DND-41 (cell line): ENCODE measurements around the gene SMG6.

ENCODE experiments used
- ATAC-seq: fragments of 200-7000 bp; cut with Tn5 transposase; 3 replicates; pipeline ENCODE4 v1.9.1; 2021; ENCODE audit warnings: low read depth; ENCODE audit not compliant: insufficient read depth
- DNase-seq: peaks from one replicate; pipeline ENCODE4 v3.0.0-alpha.2; 2020
- H2AFZ ChIP-seq: 2 replicates; pipeline ENCODE4 v1.6.0; 2012; ENCODE audit warnings: low read depth, low read length
- H3K27ac ChIP-seq: 2 replicates; pipeline ENCODE4 v1.5.1; 2012; ENCODE audit warnings: low read length, inconsistent platforms
- H3K27me3 ChIP-seq: fragments of 200-600 bp; sonication (generic); 2 replicates; pipeline ENCODE4 v1.6.0; 2012; ENCODE audit warnings: low read length, mild to moderate bottlenecking, inconsistent platforms; ENCODE audit not compliant: insufficient read depth, poor library complexity
- H3K36me3 ChIP-seq: 2 replicates; pipeline ENCODE4 v1.5.1; 2012; ENCODE audit warnings: low read length, inconsistent platforms; ENCODE audit not compliant: insufficient read depth
- H3K4me1 ChIP-seq: 2 replicates; pipeline ENCODE4 v1.5.1; 2012; ENCODE audit warnings: mild to moderate bottlenecking, low read length; ENCODE audit not compliant: insufficient read depth
- H3K4me2 ChIP-seq: 2 replicates; pipeline ENCODE4 v1.6.0; 2012; ENCODE audit warnings: mild to moderate bottlenecking, moderate library complexity, low read length, inconsistent platforms; ENCODE audit not compliant: insufficient read depth
- H3K4me3 ChIP-seq, 2 experiments: fragments of 200-600 bp in 1 of 2; shearing (Covaris generic) in 1 of 2; 2 replicates each; pipeline ENCODE4 v1.5.1; 2012 to 2016; ENCODE audit warnings: inconsistent platforms in 2 of 2, low read length in 2 of 2, mild to moderate bottlenecking in 2 of 2, low read depth in 1 of 2, moderate library complexity in 1 of 2
- H3K79me2 ChIP-seq: 2 replicates; pipeline ENCODE4 v1.6.0; 2012; ENCODE audit warnings: low read length, inconsistent platforms; ENCODE audit not compliant: insufficient read depth
- H3K9ac ChIP-seq: 2 replicates; pipeline ENCODE4 v1.6.0; 2012; ENCODE audit warnings: low read depth, mild to moderate bottlenecking, inconsistent platforms, low read length, moderate library complexity
- H3K9me3 ChIP-seq: 2 replicates; pipeline ENCODE4 v1.5.1; 2012; ENCODE audit warnings: low read length, moderate library complexity, mild to moderate bottlenecking, inconsistent platforms; ENCODE audit not compliant: insufficient read depth, severe bottlenecking
- H4K20me1 ChIP-seq: 2 replicates; pipeline ENCODE4 v1.6.0; 2012; ENCODE audit warnings: low read length; ENCODE audit not compliant: insufficient read depth
- CTCF ChIP-seq: IDR thresholded peaks from 2 replicates; pipeline ENCODE4 v1.5.1; 2012; ENCODE audit warnings: borderline replicate concordance, low read length, moderate library complexity, mild to moderate bottlenecking; ENCODE audit not compliant: poor library complexity, severe bottlenecking; ENCODE audit errors: extremely low read depth
- EZH2 ChIP-seq: IDR thresholded peaks from 3 replicates; pipeline ENCODE4 v1.6.1; 2012; ENCODE audit warnings: borderline replicate concordance, low read depth, mild to moderate bottlenecking, moderate library complexity, low read length, inconsistent platforms; ENCODE audit not compliant: severe bottlenecking

Gene SMG6

GRCh38 chr17:2222901-2223616, 80.5 kb downstream of the SMG6 start:
- no peak for DNase-seq
- Histone ChIP-seq H3K4me1 (no peaks in the 10 kb centered on the region), H3K27me3 (no peaks in the 10 kb centered on the region), H2AFZ (no peak overlapping the region), H3K9ac (no peak overlapping the region), H3K36me3 (peaks cover 18% of the 10 kb centered on the region), H3K79me2 (peaks cover 19% of the 10 kb centered on the region), H4K20me1 (no peaks in the 10 kb centered on the region), H3K4me3 (no peak overlapping the region), H3K27ac (no peak overlapping the region), H3K4me2 (no peak overlapping the region), H3K9me3 (no peaks in the 10 kb centered on the region)
- no peak for TF ChIP-seq EZH2
- TF ChIP-seq CTCF, result no peak
- ATAC-seq, result no peak

- no peak overlapping the region for H3K4me2 ChIP-seq
- H3K27me3 ChIP-seq, result no peaks in the 10 kb centered on the region
- H3K27ac ChIP-seq, result no peak overlapping the region
- peaks cover 15% of the 10 kb centered on the region for H3K36me3 ChIP-seq
- DNase-seq (no peak), ATAC-seq (no peak)
- no peak overlapping the region for H3K4me3 ChIP-seq
- no peaks in the 10 kb centered on the region for H3K9me3 ChIP-seq
- H2AFZ ChIP-seq, result no peak overlapping the region
- H3K4me1 ChIP-seq, result peaks cover 6% of the 10 kb centered on the region
- no peaks in the 10 kb centered on the region for H4K20me1 ChIP-seq
- H3K9ac ChIP-seq, result no peak overlapping the region
- no peak for TF ChIP-seq CTCF
- TF ChIP-seq EZH2, result no peak
- peaks cover 22% of the 10 kb centered on the region for H3K79me2 ChIP-seq
These were observed 81.3 kb downstream of the SMG6 start for GRCh38 chr17:2222301-2222700.

- Histone ChIP-seq H3K4me2 (no peak overlapping the region), H4K20me1 (no peaks in the 10 kb centered on the region), H3K4me1 (peaks cover 40% of the 10 kb centered on the region), H3K4me3 (no peak overlapping the region), H3K79me2 (peaks cover 33% of the 10 kb centered on the region), H3K27ac (no peak overlapping the region), H3K9me3 (no peaks in the 10 kb centered on the region), H2AFZ (no peak overlapping the region), H3K9ac (no peak overlapping the region), H3K36me3 (peaks cover 10% of the 10 kb centered on the region; the same call in 1 of the 2 replicates), H3K27me3 (no peaks in the 10 kb centered on the region)
- TF ChIP-seq EZH2 (no peak), CTCF (no peak)
- DNase-seq, result no peak
- no peak for ATAC-seq
These were observed 85.2 kb downstream of the SMG6 start for GRCh38 chr17:2218426-2218825.
